AG09319 (cell line): ENCODE measurements around the gene PCSK5.

Experiments
- DNase-seq: peaks from one replicate; pipeline ENCODE4 v3.0.0-alpha.2; 2010; ENCODE audit warnings: low read depth; ENCODE audit errors: extremely low read depth
- CTCF ChIP-seq: IDR thresholded peaks from 2 replicates; pipeline ENCODE4 v1.5.1; 2011; ENCODE audit warnings: low read depth, mild to moderate bottlenecking, inconsistent platforms, low read length, moderate library complexity

Gene PCSK5

GRCh38 chr9:75950998-75951397 lies 60.5 kb downstream of the PCSK5 start:
- DNase-seq: no peak
- no peak for TF ChIP-seq CTCF

GRCh38 chr9:75953218-75953617 lies 62.7 kb downstream of the PCSK5 start:
- TF ChIP-seq CTCF: no peak
- DNase-seq: no peak

DNA sequence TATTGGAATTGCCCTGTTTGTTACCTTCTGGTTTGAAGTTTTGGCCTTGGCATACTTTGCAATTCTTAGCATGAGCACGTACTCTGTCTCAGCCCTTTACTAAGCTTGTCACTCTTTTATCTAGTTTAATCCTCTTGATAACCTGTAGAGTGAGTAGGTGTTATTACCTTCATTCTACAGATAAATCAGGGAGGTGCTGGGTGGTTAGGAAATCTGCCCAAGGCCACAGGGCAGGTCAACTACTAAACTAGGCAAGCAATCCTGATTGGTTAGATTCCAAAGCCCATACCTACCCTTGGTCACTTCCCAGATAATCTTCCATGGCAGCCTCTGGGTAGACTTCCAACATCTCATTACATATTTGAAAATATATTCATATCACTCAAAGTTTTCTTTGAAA lies 65.7 kb downstream of the PCSK5 start:
- TF ChIP-seq CTCF: no peak
- no peak for DNase-seq

DNA sequence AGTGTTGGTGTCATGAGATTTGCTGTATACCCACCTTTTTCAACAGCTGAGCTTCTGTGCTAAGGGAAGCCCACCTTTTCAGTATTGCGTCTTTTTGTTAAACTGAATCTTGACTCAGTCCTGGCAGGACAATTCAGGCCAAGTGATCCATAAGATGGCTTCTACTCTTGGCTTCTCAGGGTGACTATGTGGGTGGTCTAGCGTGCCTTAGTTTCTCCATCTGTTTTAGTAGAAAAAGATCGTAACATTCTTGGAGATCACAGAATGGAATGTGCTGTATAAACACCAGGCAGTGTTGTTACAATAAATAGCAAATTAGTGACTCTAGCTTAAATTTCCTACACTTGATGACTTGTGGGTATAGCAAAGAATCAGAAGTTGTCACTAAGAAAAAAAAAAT lies 66.6 kb downstream of the PCSK5 start:
- DNase-seq: no peak

DNA sequence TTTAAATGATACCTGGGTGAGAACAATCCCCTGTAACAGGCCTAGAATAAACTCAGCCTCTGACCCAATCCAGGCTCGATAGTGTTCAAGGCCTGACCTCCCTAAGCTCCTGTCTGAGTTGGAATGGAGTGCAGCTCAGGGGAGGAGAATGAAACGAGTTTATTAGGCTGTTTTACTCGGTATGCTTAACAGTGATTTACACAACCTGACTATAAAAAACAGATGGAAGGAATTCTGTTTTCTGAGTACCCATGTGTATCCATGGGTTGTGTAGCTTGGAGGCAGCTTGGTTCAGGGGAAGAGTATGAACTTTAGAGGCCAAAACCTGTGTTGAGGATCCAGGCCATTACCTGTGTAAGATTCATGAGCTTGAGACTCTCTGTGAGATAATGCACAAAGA lies 67.8 kb downstream of the PCSK5 start:
- no peak for TF ChIP-seq CTCF
- DNase-seq: no peak

More for the DNA sequence above, 66.6 kb downstream of the PCSK5 start:
- no peak for TF ChIP-seq CTCF

- no peak for TF ChIP-seq CTCF
- no peak for DNase-seq
These were observed 70.1 kb downstream of the PCSK5 start for GRCh38 chr9:75960551-75960950.

DNA sequence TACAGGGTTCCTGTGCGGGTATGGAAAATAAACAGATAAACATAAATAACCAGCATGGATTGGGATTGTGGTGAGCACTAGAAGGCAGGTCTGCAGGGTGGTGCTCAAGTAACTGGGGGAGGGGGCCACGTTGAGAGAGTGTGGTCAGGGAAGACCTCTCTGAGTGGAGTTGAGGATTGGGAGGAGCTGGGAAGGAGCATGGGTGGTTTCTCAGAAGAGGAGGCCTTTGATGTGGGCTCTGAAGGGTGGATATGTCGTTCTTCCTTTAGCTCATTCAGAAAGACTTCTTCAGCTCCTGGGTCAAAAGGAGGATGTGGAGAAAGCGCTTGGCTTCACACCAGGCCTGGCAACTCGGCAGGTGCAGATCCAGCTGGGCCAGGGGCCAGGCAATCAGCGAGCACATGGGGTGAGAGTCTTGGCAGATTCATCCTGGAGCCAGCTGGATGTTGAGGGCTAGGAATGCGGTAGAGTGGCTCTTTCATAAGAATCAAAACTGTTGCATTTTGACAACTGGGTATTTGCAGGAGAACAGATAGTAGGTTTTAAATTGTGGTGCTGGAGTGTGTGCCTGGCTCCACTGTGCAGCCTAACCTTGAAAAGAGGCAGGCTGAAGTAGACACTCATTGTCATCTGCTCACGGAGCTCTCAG lies 71.7 kb downstream of the PCSK5 start:
- no peak for DNase-seq

More for the DNA sequence above, 71.7 kb downstream of the PCSK5 start:
- TF ChIP-seq CTCF: no peak
